Measurements from ENCODE around the gene SPEM2. TPM values are rescaled to one million over a fixed set of nuclear protein-coding genes. Genes with fewer than 3 reads are reported as not detected.

SPEM2 gene
- total and polyA plus RNA-seq, 2 of the 8 experiments (the other 6 are each of a cell fraction or from before 2014, with no cell fraction given) = 0.03 TPM; not detected in 1

GRCh38 chr17:7380855-7381683 lies 44.3 kb upstream of the SPEM2 start, which contains the start of gene TNK1 (continued):
- no peak for TF ChIP-seq TEAD4 (IDR thresholded peaks at IDR 0.05; ENCODE audit: low read depth, low read length)
- TF ChIP-seq TBP (IDR thresholded peaks at IDR 0.05; ENCODE audit: low read depth, low read length) = peak; percentile 56
- TF ChIP-seq KDM1A (IDR thresholded peaks at IDR 0.05; ENCODE audit: borderline replicate concordance, low read length) = no peak
- TF ChIP-seq EGR1 (IDR thresholded peaks at IDR 0.05; ENCODE audit: borderline replicate concordance, low read depth, low read length) = no peak
- TF ChIP-seq RXRA (IDR thresholded peaks at IDR 0.05; ENCODE audit: insufficient read depth, low read depth, low read length) = no peak
- no peak for TF ChIP-seq BRCA1 (IDR thresholded peaks at IDR 0.05; ENCODE audit: low read depth, low read length)
- TF ChIP-seq RNF2 (IDR thresholded peaks at IDR 0.05; ENCODE audit: borderline replicate concordance, low read depth, low read length, missing control alignments, poor library complexity, severe bottlenecking) = no peak
- TF ChIP-seq TAF1 (IDR thresholded peaks at IDR 0.05; ENCODE audit: low read depth, low read length) = peak; percentile 56; the same call in 1 of the 2 replicates
- TF ChIP-seq JUND (IDR thresholded peaks at IDR 0.05; ENCODE audit: low read length) = no peak
- no peak for TF ChIP-seq NANOG (IDR thresholded peaks at IDR 0.05; ENCODE audit: insufficient read depth, low read depth, low read length, poor library complexity, severe bottlenecking)
- peak; percentile 60 for TF ChIP-seq KDM4A (IDR thresholded peaks at IDR 0.05; ENCODE audit: low read depth, low read length, severe bottlenecking)
- TF ChIP-seq FOSL1 (IDR thresholded peaks at IDR 0.05; ENCODE audit: insufficient read depth, low read depth, low read length) = no peak
- TF ChIP-seq SP4 (IDR thresholded peaks at IDR 0.05; ENCODE audit: low read length) = no peak
- peak in 1 of 2 experiments; percentile 44; a peak in 1 of 4 replicates for TF ChIP-seq SIN3A (conservative IDR thresholded peaks at IDR 0.05 in 1 of 2, IDR thresholded peaks at IDR 0.05 in 1 of 2; ENCODE audit: low read depth in 1 of 2, low read length in 2 of 2)
- TF ChIP-seq CBX5 (IDR thresholded peaks at IDR 0.05; ENCODE audit: low read depth, low read length) = no peak
- TF ChIP-seq SIX5 (IDR thresholded peaks at IDR 0.05; ENCODE audit: low read depth, low read length) = no peak
- TF ChIP-seq GABPA (IDR thresholded peaks at IDR 0.05; ENCODE audit: borderline replicate concordance, insufficient read depth, low read length) = no peak
- TF ChIP-seq ZNF274 (IDR thresholded peaks at IDR 0.05; ENCODE audit: borderline replicate concordance, extremely low read depth, low read length) = no peak
- TF ChIP-seq NRF1 (IDR thresholded peaks at IDR 0.05; ENCODE audit: low read depth, low read length) = no peak
- TF ChIP-seq SAP30 (IDR thresholded peaks at IDR 0.05; ENCODE audit: insufficient read depth, insufficient replicate concordance, low read length) = no peak
- TF ChIP-seq PHF8 (conservative IDR thresholded peaks at IDR 0.05; ENCODE audit: low read depth, low read length) = 0 out of 2 replicates have a peak, but pooled peaks have one; percentile 42
- no peak for TF ChIP-seq SP1 (IDR thresholded peaks at IDR 0.05; ENCODE audit: low read depth, low read length)
- no peak for TF ChIP-seq KDM5A (IDR thresholded peaks at IDR 0.05; ENCODE audit: low read length)
- no peak for TF ChIP-seq RBBP5 (IDR thresholded peaks at IDR 0.05; ENCODE audit: borderline replicate concordance, low read depth, low read length)

Measured in H1 (cell line).